ENCODE data around the gene TANC1. TPM values are rescaled to one million over a fixed set of nuclear protein-coding genes. Genes with fewer than 3 reads are reported as not detected.

TANC1 gene
- polyA plus RNA-seq, 1 donor, result 29.3 TPM

GRCh38 chr2:158962074-158962473 is 6.4 kb upstream of the TANC1 start:
- DNase-seq, result no peak

- DNase-seq, result no peak
Measured at GRCh38 chr2:158963071-158963470, 5.4 kb upstream of the TANC1 start.

DNA sequence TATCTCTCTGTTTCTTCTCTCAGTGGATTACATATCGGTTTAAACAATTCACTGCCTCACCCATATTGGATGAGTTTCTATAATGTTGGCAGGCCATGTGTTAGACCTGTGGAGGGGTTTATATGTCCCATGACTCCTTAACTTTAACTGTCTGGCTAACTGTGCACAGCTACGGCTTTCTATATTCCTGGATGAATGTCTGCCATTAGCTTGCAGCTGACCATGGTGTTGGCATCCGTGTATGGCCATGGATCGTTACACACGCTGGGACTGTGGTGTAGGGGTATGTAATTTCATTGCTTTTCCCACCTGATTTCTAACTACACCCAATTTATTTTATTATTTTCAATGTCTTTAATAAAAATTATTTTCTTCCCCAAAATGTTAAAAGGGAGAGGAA is 3.3 kb upstream of the TANC1 start:
- no peak for DNase-seq

DNA sequence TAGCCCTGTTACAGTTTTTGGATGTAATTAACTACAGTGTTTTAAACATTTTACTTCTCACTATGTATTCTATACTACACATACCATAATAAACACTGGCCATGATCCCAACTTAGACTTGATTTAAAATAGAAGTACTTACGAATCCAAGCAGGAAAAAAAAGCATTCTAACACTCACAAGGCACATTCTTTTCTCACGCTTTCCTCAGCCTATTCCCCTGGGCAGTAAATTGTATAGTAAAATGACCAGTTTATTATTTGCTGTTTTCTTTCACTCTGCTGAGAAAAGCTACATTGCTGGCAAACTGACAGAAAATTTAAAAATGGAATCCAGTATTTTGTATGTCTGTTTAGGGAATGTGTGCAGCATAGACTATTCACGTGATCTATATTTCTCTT is 2.8 kb upstream of the TANC1 start:
- no peak for DNase-seq

DNA sequence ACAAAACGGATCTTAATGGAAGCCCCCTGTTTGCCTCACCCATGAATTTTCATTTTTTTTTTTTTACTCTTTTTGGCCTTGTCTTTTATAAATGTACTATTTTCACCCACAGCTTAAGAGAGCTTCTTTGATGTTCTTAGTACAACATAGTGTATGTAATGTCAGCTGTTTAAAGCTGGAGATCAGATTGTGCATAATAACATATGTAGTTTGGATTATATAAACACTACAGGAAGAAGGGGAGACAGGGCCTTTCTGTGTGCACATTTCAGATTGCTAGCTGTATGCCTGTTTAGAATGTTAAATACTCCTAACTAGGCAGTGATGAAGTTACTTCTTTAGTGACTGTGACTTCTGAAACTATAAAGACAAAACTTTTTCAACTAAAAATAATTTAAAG is 2.1 kb upstream of the TANC1 start:
- no peak for DNase-seq

GRCh38 chr2:158967114-158967730 is 1.2 kb upstream of the TANC1 start:
- no peak for DNase-seq

DNA sequence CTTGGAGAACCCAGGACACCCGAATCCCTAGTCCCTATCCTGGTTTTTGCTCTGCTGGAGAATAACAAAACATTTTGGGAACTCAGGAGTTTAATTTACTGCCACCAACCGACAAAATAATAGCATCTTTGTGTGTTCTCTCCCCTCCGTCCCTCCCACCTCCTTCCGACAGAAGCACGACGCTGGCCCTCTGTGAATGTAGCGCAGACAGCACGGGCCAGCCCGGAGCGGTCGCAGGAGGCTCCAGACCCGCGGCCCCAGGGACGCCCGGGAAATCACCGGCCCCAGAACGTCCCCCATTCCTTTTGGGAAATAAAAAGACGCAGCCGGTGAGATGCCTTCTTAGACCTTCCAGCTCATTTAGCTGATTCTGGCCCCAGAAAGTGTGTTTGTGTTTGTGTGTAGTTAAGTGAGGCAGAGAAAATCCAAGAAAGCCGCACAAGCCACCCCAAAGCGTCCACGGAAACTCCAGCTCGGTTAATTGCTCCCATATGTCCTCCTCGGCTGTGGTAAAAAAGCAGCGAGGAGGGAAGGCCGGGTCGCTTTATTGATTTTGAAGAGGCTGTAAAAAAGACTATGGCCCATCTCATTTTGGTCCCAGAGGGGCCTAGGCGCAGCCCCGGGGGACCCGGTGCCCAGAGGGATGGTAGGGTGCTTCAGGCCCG is 577 bp upstream of the TANC1 start:
- DNase-seq, result no peak

- DNase-seq, result no peak
Measured at GRCh38 chr2:158969162-158969714, 798 bp downstream of the TANC1 start.

GRCh38 chr2:158969715-158970240 is 1.3 kb downstream of the TANC1 start:
- no peak for DNase-seq

DNA sequence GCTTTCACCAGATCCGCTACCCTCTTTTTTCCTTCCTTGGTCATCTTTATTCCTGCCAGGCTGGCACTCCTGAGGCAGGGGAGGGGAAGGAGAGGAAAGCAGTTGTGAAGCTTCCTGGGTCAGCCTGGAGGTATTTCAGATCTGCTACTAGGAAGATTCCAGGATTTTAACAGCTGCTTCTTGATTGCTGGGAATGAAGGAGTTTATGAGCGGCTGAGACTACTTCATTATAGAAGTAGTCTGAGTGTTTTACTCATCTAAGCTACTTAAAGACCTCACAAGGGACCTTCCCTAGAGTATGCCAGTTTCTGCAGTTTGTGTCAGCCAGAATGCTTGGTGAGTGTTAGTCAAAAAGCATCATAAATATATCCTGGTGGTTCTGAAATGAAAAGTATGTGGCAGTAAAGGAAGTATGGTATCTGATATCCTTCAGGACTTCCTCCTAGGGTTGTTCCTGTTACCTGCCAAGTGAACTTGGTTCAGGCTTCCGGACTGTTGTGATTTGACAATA is 1.9 kb downstream of the TANC1 start:
- DNase-seq, result no peak

- DNase-seq, result no peak
Measured at GRCh38 chr2:158973116-158973956, 4.9 kb downstream of the TANC1 start.

GRCh38 chr2:158975271-158975921 is 7.0 kb downstream of the TANC1 start:
- no peak for DNase-seq

DNA sequence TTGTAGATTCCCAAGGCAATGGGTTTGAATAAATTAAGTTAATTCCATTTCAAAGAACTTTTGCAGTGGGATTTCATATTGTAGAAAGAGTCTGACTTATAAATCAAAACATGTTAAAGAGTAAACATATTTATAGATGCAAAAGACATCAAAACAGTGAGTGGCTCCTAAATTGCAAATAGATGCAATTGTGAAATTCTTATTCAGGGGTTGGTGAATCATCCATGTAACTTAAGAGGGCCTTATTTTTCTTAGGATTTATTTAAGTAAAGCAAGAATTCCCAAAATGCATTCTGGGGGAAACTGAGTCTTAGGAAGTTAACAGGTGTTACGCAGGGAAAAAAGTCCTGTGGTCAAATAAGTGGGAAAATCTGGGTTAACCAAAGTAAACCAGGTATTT is 11.3 kb downstream of the TANC1 start:
- no peak for DNase-seq

DNA sequence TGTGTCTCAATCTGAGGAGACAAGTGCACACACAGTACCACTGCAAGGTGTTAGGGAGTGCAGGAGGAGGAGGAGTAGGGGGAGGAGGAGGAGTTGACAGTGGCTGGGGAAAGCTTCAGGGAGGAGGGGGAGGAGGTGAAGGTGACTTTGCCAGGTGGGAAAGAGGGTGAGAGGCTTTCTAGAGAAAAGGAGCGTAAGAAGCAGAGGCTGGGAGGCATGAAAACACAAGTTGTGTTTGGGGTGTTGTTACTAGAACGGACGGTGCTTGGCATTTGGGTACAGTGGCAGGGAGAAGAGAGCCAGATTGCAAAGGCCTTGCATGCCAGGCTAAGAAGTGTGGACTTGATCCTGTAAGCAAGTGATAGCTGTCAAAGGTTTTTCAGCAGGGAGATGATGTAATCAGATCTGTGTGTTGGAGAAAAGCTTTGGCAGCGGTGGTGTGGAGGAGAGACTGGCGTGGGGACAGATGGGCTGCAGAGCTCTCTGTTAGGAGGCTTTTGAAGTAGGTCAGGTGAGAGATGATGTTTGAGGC is 16.2 kb downstream of the TANC1 start:
- DNase-seq, result no peak

- no peak for DNase-seq
Measured at GRCh38 chr2:158988501-158988900, 20.1 kb downstream of the TANC1 start.

DNA sequence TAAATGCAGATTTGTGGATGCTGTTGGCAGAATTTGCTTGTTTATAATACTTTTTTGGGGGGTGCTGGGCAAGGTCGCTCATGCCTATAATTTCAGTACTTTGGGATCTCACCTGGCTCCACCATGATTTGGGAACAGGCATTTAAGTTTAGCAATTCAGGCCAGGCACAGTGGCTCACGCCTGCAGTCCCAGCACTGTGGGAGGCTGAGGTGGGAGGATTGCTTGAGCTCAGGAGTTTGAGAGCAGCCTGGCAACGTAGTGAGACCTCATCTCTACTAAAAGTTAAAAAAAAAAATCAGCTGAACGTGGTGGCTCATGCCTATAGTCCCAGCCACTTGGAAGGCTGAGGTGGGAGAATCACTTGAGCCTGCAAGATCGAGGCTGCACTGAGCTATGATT is 20.7 kb downstream of the TANC1 start:
- no peak for DNase-seq

DNA sequence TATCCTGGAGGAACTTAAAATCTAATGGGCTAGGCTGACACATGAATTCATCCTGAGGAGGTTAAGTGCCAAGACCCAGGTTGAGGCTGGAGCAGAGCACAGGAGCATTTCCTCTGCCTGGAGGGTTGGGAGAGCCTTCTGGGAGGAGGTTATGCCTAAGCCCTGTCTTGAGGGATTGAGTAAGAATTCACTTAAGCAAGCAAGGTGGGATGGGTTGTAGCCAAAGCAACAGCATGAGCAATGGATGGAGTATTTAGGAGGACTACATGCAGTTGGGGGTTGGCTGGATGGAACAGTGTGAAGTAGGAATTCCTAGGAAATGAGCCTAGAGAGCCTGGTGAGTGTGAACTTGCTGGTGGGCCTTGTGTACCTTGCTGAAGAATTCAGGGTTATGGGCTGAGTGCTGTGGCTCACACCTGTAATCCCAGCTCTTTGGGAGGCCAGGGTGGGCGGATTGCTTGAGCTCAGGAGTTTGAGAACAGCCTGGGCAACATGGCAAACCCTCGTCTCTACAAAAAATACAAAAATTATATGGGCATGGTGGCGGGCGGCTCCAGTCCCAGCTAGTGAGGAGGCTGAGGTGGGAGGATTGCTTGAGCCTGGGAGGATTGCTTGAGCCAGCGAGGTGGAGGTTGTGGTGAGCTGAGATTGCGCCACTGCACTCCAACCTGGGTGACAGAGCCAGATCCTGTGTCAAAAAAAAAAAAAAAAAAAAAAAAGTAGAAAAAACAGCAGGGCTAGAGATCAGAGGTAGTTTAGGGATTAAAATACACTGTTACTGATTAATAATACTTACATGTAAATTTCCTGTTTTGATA is 22.2 kb downstream of the TANC1 start:
- no peak for DNase-seq

- DNase-seq, result no peak
Measured at GRCh38 chr2:158993030-158993429, 24.6 kb downstream of the TANC1 start.

DNA sequence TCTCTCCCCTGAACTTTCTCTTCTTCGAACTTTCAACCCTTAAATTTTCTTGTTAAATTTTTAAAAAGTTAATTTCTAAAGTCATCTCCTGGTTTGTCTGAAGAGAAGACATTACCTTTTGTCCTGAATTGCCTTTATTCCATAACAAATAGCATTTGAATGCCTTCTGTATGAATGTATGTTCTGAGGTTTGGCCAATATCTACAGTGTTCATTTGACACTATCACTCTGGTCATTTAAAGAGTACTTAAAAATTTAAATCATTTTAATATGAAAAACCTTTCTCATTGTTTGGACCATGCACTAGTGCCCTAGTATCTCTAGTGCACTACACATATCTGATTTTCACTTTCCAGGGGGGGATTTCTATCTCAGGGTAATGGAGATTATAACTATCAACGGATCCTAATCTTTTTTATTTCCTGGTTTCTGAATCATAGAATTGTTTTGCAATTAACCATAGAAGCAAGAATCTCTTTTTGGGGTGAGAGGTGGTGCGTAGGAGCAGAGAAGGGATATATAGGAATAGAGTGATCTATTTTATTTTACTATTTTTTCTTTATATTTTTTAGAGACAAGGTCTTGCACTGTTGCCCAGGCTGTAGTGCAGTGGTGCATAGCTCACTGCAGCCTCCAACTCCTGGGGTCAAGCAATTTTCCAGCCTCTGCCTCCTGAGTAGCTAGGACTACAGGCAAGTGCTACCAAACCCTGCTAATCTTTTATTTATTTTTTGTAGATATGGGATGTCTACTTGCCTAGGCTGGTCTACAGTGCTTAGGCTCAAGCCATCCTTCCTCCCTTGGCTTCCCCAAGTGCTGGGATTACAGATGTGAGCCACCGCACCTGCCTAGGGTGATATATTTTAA is 25.5 kb downstream of the TANC1 start:
- no peak for DNase-seq
